NCI-H1436 treated with DMSO at 0.1 percent for 48 hours (cell line): ENCODE measurements around the gene KIAA2012.
"Not testable (repeated sequence)": the region's sequence is repeated elsewhere in the genome, so short reads cannot be mapped to it uniquely, and the experiment has no call there.

Experiments used
- DNase-seq: peaks from one replicate; lab custom pipeline; 2025; lab: John Stamatoyannopoulos, UW

KIAA2012 gene

DNA sequence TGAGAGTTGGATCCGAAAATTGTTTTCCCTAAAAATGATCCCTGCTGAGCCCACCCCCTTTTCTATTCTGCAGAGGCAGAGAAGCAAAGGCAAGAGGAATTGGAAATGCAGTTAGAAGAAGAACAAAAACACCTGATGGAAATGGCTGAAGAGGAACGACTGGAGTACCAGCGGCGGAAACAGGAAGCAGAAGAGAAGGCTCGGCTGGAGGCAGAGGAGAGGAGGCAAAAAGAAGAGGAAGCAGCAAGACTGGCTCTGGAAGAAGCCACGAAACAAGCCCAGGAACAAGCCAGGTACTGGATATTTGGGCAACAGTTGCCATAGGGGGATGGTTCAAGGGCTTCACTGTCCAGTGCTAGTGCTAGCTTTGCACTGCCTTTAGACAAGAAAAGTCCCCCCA is 123.7 kb downstream of the KIAA2012 start:
- no peak for DNase-seq

DNA sequence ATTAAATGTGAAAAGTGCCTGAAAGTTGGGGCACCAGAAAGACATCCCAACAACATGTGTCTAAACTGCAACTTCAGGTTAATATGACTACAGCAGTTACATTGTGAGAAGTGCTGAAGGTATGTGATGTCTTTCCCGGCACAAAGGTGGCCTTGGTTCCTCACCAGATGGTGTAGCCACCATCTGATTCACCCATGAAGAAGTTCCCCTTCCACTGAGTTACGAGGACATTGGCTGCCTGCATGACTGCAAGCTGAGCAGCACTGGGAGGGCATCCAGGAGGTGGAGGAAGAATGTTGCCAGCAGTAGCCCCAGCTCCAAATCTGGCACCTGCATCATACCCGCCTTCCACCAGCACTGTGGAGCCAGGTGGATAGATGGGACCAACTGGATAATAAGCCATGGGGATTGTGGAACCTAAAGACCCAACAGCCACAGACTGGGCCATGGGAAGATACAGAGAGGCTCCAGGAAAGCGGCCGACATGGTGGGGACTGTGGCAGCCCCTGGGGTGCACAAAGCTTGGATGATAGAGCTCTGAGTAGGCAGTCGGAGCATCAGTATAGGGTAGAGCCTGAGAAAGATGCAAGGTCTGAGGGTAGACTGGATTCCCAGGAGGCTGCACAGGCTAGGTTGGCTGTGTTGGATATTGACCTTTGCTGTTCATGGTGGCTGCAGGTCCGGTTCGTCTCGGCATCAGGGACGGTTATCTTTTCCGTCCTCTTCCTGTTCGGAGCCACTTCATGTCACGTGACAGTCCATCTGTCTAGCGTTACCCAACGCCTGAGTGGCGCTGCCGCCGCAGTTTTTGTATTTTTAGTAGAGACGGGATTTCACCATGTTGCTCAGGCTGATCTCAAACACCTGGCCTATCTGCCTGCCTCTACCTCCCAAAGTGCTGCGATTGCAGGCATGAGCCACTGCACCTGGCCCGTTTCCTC is 128.4 kb downstream of the KIAA2012 start:
- no peak for DNase-seq

DNA sequence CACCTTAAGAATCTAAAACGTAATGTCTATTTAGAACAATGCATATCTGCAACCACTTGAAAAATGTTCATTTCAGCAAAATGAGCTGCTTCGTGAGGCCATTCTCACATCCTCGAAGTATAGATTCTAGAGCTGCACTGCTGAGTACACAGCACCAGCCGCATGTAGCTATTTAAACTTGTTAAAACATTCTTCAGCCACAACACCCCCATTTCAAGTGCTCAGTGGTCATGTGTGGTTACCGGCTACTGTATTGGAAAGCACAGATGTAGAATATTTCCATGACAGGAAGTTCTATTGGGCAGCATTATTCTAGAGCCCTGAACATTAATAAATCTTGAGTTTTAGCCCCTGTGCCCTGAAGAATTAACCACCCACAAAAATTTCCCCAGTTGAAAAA is 130.3 kb downstream of the KIAA2012 start:
- DNase-seq = no peak

DNA sequence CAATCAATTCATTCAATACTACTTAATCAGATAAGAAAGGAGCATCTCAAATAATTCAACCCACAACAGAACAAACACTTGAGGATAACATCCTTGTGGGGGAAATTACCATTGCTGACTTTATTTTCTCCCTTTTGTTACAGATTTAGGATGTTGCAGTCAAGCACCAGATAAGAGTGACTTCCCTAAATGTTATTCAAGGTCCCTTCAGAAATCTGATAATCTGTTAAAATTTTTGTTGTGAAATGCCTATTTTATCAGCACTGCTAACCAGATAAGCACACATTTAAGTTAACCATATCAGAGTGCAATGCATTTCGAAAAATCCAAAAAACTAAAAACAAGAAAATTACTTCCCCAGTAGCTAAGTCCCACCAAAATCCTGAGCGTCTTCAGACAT is 131.8 kb downstream of the KIAA2012 start:
- DNase-seq = no peak

DNA sequence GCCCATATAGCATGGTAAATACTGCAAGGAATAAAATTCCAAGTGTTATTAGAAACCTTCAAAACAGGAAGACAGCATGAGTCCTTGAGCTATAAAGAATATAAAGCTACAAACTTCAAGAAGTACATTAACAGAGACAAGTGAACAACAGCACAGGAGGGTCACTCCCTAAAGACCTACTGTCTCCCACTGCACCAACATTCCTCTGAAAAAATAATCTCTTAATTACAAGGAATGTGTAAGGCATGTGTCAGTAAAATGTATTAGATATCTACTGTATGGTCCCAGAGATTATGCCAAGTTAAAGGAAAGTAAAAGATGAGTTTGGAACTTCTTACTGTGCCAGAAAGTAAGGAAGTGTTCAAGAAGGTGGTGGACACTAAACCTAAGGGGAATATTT is 135.5 kb downstream of the KIAA2012 start:
- no peak for DNase-seq

DNA sequence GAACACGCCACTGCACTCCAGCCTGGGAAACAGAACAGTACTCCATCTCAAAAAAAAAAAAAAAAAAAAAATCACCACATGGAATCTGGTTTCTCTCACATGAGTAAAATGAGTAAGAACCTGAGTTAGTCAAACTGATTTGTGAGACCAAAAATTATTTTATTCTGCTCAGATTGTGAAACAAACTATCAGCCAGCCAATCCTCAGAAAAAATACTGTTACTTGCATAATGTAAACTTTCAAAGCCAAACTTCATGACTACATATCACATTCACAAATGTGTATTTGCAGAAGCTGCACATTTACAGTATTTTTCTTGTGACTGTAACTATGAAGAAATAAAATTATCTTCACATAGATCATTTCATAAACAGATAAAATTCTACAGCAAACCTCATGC is 142.1 kb downstream of the KIAA2012 start:
- DNase-seq = no peak

DNA sequence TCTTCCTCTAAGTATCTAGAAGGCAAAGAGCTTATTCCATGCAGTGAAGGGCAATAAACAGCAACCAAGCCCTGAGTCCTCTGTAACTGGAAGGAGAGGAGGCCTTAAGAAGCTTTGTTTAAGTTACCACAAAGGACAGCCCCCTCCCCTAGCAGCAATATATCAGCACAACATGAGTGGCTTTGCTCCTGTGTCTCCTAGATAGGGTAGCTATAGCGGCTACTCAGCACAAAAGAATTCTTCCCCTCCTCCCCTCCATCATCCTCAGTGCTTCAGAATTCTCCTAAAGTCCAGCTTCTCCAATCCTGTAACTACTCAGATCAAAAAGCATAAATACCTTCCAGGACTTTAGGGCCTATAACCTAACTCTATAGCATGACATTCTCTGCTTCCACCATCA is 148.8 kb downstream of the KIAA2012 start:
- no peak for DNase-seq

DNA sequence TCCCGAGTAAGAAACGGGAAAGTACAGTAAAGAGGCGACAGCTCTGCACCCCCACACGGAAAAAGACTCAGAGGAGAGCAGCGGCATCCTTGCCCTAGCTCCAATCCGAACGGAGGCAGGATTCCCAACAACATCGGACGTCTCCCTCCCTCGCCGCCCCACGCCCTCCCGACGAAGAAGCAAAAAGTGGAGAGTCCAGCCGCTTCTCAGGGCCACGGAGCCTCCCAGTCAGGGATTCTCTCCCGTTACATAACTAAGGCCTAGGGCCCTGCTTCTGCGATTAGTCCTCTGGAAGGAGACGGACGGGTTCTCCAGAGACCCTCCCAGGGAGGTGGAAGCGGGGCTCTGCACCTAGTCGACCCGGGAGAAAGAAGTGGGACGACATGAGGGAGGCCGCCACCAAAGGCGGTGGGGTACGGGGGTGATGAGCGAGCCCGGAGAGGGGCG is 164.8 kb downstream of the KIAA2012 start:
- no peak for DNase-seq

DNA sequence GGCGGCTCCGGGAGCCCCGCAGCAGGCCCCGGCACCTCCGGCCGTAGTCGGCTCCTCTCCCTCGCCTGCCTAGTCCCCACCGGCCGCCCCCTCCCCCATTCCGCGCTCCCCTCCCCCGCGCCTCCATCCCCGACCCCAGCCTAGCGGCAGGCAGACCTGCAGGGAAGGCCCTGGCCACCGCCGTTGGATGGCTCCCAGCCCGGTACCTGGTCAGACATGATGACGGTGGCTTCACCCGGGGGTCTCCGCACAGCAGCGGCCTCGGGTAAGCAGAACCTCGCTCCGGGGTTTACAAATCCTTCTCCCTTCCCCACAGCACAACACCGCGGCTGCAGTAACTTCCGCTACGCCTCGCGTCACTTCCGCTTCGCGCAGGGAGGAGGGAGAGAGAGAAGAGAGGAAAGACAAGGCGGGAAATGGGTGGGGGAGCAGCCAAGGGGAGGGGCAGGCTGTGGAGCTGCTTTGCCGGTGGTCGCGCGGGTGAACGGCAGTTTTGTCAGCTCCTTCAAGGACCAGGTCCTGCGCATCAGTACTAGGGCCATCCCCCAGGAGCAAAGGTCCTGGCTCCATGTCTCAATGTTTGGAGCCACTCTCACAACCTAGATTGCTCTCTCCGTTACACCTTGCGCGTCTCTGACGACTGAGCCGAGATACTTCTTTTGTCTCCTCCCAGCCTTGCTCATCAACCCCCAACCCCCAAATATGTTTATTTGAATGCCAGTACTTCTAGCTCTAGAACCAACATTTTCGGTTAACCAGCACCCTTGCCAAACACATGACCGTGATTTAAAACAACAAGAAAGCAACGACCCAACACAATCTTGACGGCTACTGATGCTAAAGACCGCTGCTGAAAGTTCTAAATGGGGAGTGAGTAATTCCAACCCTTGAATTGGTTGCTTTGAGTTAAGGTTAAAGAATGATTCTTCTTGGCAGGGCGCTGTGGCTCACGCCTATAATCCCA is 165.5 kb downstream of the KIAA2012 start, which contains the start of gene SUMO1:
Gene SUMO1, minus strand, starts transcription at position 364 of the 964 bp plus-strand sequence. Its CDS starts 146 bp downstream, at position 218.
- DNase-seq = peak; percentile 54

DNA sequence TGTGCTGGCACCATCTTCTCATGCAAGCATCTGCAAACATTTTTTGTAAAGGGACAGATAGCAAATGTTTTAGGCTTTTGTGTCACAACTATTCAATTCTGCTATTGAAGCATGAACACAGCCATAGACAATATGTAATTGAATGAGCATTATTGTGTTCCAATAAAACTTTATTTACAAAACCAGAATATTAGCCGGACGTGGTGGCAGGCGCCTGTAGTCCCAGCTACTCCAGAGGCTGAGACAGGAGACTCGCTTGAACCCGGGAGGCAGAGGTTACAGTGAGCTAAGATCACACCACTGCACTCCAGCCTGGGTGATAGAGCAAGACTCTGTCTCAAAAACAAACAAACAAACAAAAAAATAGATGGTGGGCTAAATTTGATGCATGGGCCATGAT is 174.7 kb downstream of the KIAA2012 start:
- not testable (repeated sequence) for DNase-seq

DNA sequence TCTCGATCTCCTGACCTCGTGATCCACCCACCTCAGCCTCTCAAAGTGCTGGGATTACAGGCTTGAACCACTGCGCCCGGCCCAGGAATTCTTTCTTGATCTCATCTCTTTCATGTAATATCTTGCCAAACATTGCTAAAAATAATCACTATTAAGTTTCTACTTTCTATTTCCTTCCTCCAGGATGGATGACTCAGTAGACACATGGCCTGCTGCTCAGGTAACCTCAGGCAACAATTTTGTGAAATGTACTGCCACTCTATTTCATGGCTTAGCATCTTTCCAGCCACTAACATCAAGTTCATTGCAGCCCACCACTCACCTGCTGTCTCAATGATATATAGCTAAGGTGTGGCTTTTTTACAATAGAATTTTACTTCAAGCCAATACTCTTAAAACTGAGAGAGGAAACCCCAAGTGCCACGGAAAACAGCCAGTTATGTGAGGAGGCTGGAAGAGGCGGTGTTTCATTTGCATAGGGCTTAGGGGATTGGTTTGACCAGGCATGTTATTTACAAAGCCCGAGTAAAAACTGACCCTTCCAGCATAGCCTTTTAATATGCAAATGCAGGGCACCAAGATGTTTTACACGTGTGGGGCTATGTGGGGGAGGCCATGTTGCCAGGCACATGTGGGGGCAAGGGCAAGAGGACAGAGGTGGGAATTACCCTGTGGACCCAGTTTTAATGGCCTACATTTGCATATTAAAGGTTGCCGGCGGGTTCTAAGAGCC is 176.6 kb downstream of the KIAA2012 start:
- no peak for DNase-seq

DNA sequence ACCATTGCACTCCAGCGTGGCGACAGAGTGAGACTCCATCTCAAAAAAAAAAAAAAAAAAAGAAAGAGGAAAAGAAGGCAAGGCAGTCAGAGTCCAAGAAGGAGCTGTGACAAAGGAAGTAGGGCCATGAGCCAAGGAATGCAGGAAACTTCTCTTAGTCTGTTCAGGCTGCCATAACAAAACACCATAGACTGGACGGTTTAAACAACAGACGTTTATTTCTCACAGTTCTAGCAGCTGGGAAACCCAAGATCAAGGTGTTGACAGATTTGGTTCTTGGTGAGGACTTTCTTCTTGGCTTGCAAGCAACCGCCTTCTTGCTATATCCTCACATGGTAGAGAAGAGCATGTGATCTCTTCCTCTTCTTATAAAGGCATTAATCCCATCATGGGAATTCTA is 178.4 kb downstream of the KIAA2012 start:
- DNase-seq = no peak
